K562 (cell line): ENCODE measurements around the gene VWDE. TPM values are rescaled to one million over a fixed set of nuclear protein-coding genes. Genes with fewer than 3 reads are reported as not detected.

Experiments used
- ATAC-seq: fragments of 200-7000 bp; cut with Tn5 transposase; 3 replicates; pipeline ENCODE4 v1.9.1; 2020; ENCODE audit warnings: moderate library complexity
- BruUV-seq: library from RNA; stranded (reverse); fragments of 400-500 nt; replicated peaks from 2 replicates; lab custom pipeline; 2021; lab: Mats Ljungman, UMichigan
- CTCF ChIA-PET: fragments of 300-600 bp; formaldehyde crosslinking; extraction: SDS; loops from one replicate; lab custom pipeline; 2021; ENCODE audit warnings: low intra/inter-chr PET ratio; lab: Yijun Ruan, JAX
- POLR2A ChIA-PET: fragments of 300-600, 350-650 bp; sonication (Branson Sonifier 250); formaldehyde crosslinking; extraction: SDS; loops from one replicate; lab custom pipeline; 2021; ENCODE audit warnings: antibody characterized with exemption, inconsistent platforms; lab: Yijun Ruan, JAX
- DNase-seq, 4 experiments: peaks; one replicate each; pipeline versions ENCODE4 v3.0.0 to v3.0.0-alpha.2; 2011 to 2018; ENCODE audit warnings: low spot score in 3 of 4, mixed read lengths in 3 of 4; ENCODE audit errors: extremely low read depth in 1 of 4
- FAIRE-seq: peaks from 2 replicates; lab custom pipeline; 2011; peaks lifted over from hg19 to GRCh38; lab: Jason Lieb, UNC
- H2AFZ ChIP-seq: 2 replicates; pipeline ENCODE4 v1.6.0; 2011; ENCODE audit warnings: low read depth, low read length, control low read depth, inconsistent platforms
- H3K27ac ChIP-seq: fragments of 200-600 bp; 3 replicates; pipeline ENCODE4 v1.8.0; 2011; ENCODE audit warnings: low read depth, mild to moderate bottlenecking, control low read depth, inconsistent platforms, low read length, moderate library complexity, mixed read lengths; ENCODE audit errors: extremely low read depth
- H3K27me3 ChIP-seq, 2 experiments: fragments of 300-600 bp in 1 of 2; 2 replicates in 1 of 2; 3 replicates in 1 of 2; pipeline versions ENCODE4 v1.6.0 to v1.8.0; 2011; ENCODE audit warnings: inconsistent platforms in 2 of 2, low read length in 2 of 2, mild to moderate bottlenecking in 1 of 2, mixed read lengths in 1 of 2, moderate library complexity in 1 of 2; ENCODE audit not compliant: control insufficient read depth in 2 of 2, insufficient read depth in 2 of 2
- H3K36me3 ChIP-seq: fragments of 300-600 bp; 3 replicates; pipeline ENCODE4 v1.8.0; 2011; ENCODE audit warnings: mild to moderate bottlenecking, low read length, inconsistent platforms; ENCODE audit not compliant: control insufficient read depth, insufficient read depth
- H3K4me1 ChIP-seq, 2 experiments: fragments of 200-600 bp in 1 of 2; replicated peaks in 1 of 2; 2 replicates in 1 of 2; 3 replicates in 1 of 2; pipeline versions ENCODE4 v1.5.1 to v1.8.0; 2011; ENCODE audit warnings: inconsistent platforms in 2 of 2, low read length in 2 of 2, mild to moderate bottlenecking in 1 of 2, mixed read lengths in 1 of 2, moderate library complexity in 1 of 2; ENCODE audit not compliant: control insufficient read depth in 2 of 2, insufficient read depth in 2 of 2
- H3K4me2 ChIP-seq: 2 replicates; pipeline ENCODE4 v1.6.1; 2011; ENCODE audit warnings: low read length, control low read depth, inconsistent platforms, mixed read lengths; ENCODE audit not compliant: insufficient read depth
- H3K4me3 ChIP-seq: fragments of 200-600 bp; sonication (generic), shearing (Covaris generic); 2 replicates; pipeline ENCODE4 v1.5.1; 2016; ENCODE audit warnings: control low read depth, inconsistent platforms
- H3K79me2 ChIP-seq: fragments of 200-600 bp; 3 replicates; pipeline ENCODE4 v1.8.0; 2011; ENCODE audit warnings: low read length, inconsistent platforms; ENCODE audit not compliant: control insufficient read depth, insufficient read depth
- H3K9ac ChIP-seq, 2 experiments: 2 replicates each; pipeline versions ENCODE4 v1.6.0 to v1.6.1; 2011; ENCODE audit warnings: low read depth in 2 of 2, low read length in 2 of 2, control low read depth in 1 of 2, inconsistent platforms in 1 of 2, mild to moderate bottlenecking in 1 of 2, mixed read lengths in 1 of 2; ENCODE audit not compliant: insufficient read depth in 1 of 2
- H3K9me1 ChIP-seq: one replicate; pipeline ENCODE4 v1.6.0; 2011; ENCODE audit warnings: inconsistent platforms, mild to moderate bottlenecking, low read length, moderate library complexity; ENCODE audit not compliant: control insufficient read depth, insufficient read depth
- H3K9me3 ChIP-seq: replicated peaks from 2 replicates; pipeline ENCODE4 v1.5.1; 2011; ENCODE audit warnings: low read depth, low read length, inconsistent platforms; ENCODE audit not compliant: control insufficient read depth, insufficient read depth
- H4K20me1 ChIP-seq: replicated peaks from 2 replicates; pipeline ENCODE4 v1.6.1; 2011; ENCODE audit warnings: low read length, inconsistent platforms, mixed read lengths; ENCODE audit not compliant: control insufficient read depth, insufficient read depth
- CAMTA2 ChIP-seq: fragments of 250-450 bp; sonication (Bioruptor Pico); conservative IDR thresholded peaks from 2 replicates; pipeline ENCODE4 v1.5.1; 2022
- CHCHD3 ChIP-seq: fragments of 250-450 bp; sonication (Bioruptor Pico); IDR thresholded peaks from 2 replicates; pipeline ENCODE4 v2.1.2; 2022; ENCODE audit warnings: mild to moderate bottlenecking
- DMBX1 ChIP-seq: fragments of 250-450 bp; sonication (Bioruptor Pico); IDR thresholded peaks from 2 replicates; pipeline ENCODE4 v1.8.0; 2022; ENCODE audit warnings: inconsistent platforms, mild to moderate bottlenecking, moderate library complexity, borderline replicate concordance
- E2F3 ChIP-seq: fragments of 250-450 bp; sonication (Bioruptor Pico); IDR thresholded peaks from 2 replicates; pipeline ENCODE4 v1.4.0; 2020; ENCODE audit warnings: mild to moderate bottlenecking
- ILK ChIP-seq: fragments of 450-650 bp; IDR thresholded peaks from 2 replicates; pipeline ENCODE4 v1.6.1; 2016; ENCODE audit warnings: missing genetic modification characterization, low read depth, mild to moderate bottlenecking, missing compliant biosample characterization, moderate library complexity, borderline replicate concordance
- NFIX ChIP-seq: fragments of 250-450 bp; sonication (Bioruptor Pico); IDR thresholded peaks from 2 replicates; pipeline ENCODE4 v1.4.0; 2020; ENCODE audit warnings: low read depth, mild to moderate bottlenecking, moderate library complexity
- NR2C2 ChIP-seq, 2 experiments: fragments of 200-800 bp in 1 of 2; sonication (Bioruptor generic) in 1 of 2; sonication (generic) in 1 of 2; formaldehyde crosslinking in 1 of 2; IDR thresholded peaks; 2 replicates each; pipeline versions ENCODE4 v1.6.1 to v1.8.0; 2016 to 2022; ENCODE audit warnings: mild to moderate bottlenecking in 1 of 2, missing compliant biosample characterization in 1 of 2, missing genetic modification characterization in 1 of 2, missing genetic modification reagents in 1 of 2
- RUNX1 ChIP-seq: sonication (generic); IDR thresholded peaks from 2 replicates; pipeline ENCODE4 v1.6.1; 2016; ENCODE audit warnings: antibody characterized with exemption, low read depth
- SRSF7 ChIP-seq: fragments of 200-400 bp; formaldehyde crosslinking; optimal IDR thresholded peaks from 2 replicates; pipeline ENCODE3; 2017; ENCODE audit warnings: mild to moderate bottlenecking, low read depth, low read length
- TEAD4 ChIP-seq, 2 experiments: sonication (generic) in 1 of 2; formaldehyde crosslinking in 1 of 2; IDR thresholded peaks; 2 replicates each; pipeline versions ENCODE4 v1.6.1 to v1.8.0; 2012 to 2022; ENCODE audit warnings: borderline replicate concordance in 1 of 2, inconsistent platforms in 1 of 2, low read length in 1 of 2, mild to moderate bottlenecking in 1 of 2, missing genetic modification reagents in 1 of 2
- ZBTB1 ChIP-seq: sonication (generic); formaldehyde crosslinking; IDR thresholded peaks from 2 replicates; pipeline ENCODE4 v1.8.1; 2023; ENCODE audit warnings: missing genetic modification reagents, low read depth, mild to moderate bottlenecking, borderline replicate concordance
- ZBTB8A ChIP-seq: fragments of 450-650 bp; IDR thresholded peaks from 2 replicates; pipeline ENCODE4 v1.6.1; 2018; ENCODE audit warnings: mild to moderate bottlenecking, moderate library complexity; ENCODE audit not compliant: partially characterized antibody
- ZNF431 ChIP-seq: sonication (generic); formaldehyde crosslinking; IDR thresholded peaks from 2 replicates; pipeline ENCODE4 v1.8.0; 2022; ENCODE audit warnings: mild to moderate bottlenecking, missing genetic modification reagents
- ZNF584 ChIP-seq: fragments of 200-800 bp; sonication (Bioruptor generic); IDR thresholded peaks from 2 replicates; pipeline ENCODE4 v1.6.1; 2016; ENCODE audit warnings: low read depth, mild to moderate bottlenecking, missing genetic modification characterization, missing compliant biosample characterization
- ZNF586 ChIP-seq: fragments of 450-650 bp; formaldehyde crosslinking; conservative IDR thresholded peaks from 2 replicates; pipeline ENCODE4 v1.4.0; 2020; ENCODE audit warnings: mild to moderate bottlenecking, moderate library complexity
- WGBS: fragments of 100-300 bp; shearing (Covaris generic); methylation state at CpG from one replicate; pipeline ENCODE4 v1.1.6; 2016; ENCODE audit warnings: low coverage, mixed read lengths; ENCODE audit not compliant: insufficient coverage; ENCODE audit errors: missing lambda C conversion rate; 5-methylcytosine and 5-hydroxymethylcytosine counted together
- in situ Hi-C: fragments of 300-500 bp; cut with MboI; formaldehyde crosslinking; loops from 4 replicates; pipeline ENCODE4 v1.15.0; 2018; ENCODE audit warnings: inconsistent platforms, mixed read lengths
- intact Hi-C: fragments of 100-400 bp; cut with micrococcal nuclease; formaldehyde crosslinking; loops from 2 replicates; pipeline ENCODE4 v1.14.2; 2022
- polyA plus RNA-seq, 8 experiments: library from polyadenylated mRNA; depleted of rRNA in 4 of 8; stranded (reverse) in 5 of 8; unstranded in 3 of 8; fragments of >200 nt; fragmentation: Nextera tagmentation in 2 of 8; fragmentation: Illumina TruSeq in 1 of 8; extraction: Ambion mirVana in 2 of 8; extraction: Trizol in 1 of 8; gene quantifications; 2 replicates each; pipeline versions ENCODE4 v1.2.1 to v1.2.3, GENCODE V29; 2011 to 2014; ENCODE audit warnings: inconsistent platforms in 1 of 8, missing spikeins in 1 of 8
- total RNA-seq, 7 experiments: library from RNA; depleted of rRNA in 6 of 7; stranded (reverse); fragments of >200 nt in 6 of 7; fragmentation: Illumina TruSeq in 2 of 7; extraction: Trizol in 2 of 7; gene quantifications; 2 replicates each; pipeline versions ENCODE4 v1.2.1 to v1.2.3, GENCODE V29; 2011 to 2021; ENCODE audit warnings: low replicate concordance in 1 of 7
- TF ChIP-seq, protein P1 (sequence below): fragments of 200-400 bp; formaldehyde crosslinking; IDR thresholded peaks from 2 replicates; pipeline ENCODE4 v1.6.1; 2017; ENCODE audit warnings: mild to moderate bottlenecking, low read depth, low read length, moderate library complexity
- TF ChIP-seq, protein P2 (sequence below): conservative IDR thresholded peaks from 2 replicates; pipeline ENCODE4 v1.6.1; 2011; ENCODE audit warnings: low read depth, mild to moderate bottlenecking, low read length; ENCODE audit not compliant: control insufficient read depth

The VWDE gene
- total and polyA plus RNA-seq, 9 of the 15 experiments (the other 6 are each of a cell fraction or from before 2014, with no cell fraction given): 40.6 to 162 (median 95.2) TPM

DNA sequence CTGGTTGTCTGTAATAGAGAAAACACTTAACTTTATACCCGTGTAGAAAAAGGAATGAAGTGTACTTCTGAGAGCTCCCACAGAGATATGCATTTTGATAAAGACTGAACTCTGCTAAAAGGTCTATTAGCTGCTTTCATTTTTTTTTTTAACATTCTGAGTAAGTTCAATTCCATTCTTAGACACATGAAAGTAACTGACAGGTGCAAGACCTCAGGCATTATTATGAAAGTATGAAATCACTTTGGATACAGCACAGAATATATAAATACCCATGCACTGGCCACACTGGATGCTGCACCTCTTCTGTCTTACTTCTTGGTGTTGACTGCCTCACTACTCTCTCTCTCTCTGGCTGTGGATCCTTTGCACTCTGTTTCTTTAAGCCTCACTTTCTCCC lies 46.2 kb downstream of the VWDE start:
- peaks cover 94% of the 10 kb centered on the region for H3K36me3 ChIP-seq
- no peaks in the 10 kb centered on the region for H3K9me3 ChIP-seq
- peaks cover 0 to 2% of the 10 kb centered on the region in 2 experiments; a peak in 1 of 5 replicates for H3K4me1 ChIP-seq
- no peak overlapping the region for H3K9ac ChIP-seq
- POLR2A ChIA-PET: interaction anchor here (0.6 to 1.4 kb wide), 2 partner anchors 20 to 255 kb away, joined by 3 read pairs; no protein-coding TSS in a partner anchor
- no TSS peak for BruUV-seq
- DNase-seq: no peak
- H3K27me3 ChIP-seq: no peaks in the 10 kb centered on the region
- no peaks in the 10 kb centered on the region for H3K9me1 ChIP-seq
- H3K79me2 ChIP-seq: peaks cover 16% of the 10 kb centered on the region; the same call in 2 of the 3 replicates
- no peak for FAIRE-seq
- intact Hi-C loops (no loop called here), in situ Hi-C loops (no loop called here)
- no peak overlapping the region for H3K27ac ChIP-seq
- no peak overlapping the region for H3K4me2 ChIP-seq
- 64% methylated on average over 1 of the region's 1 CpG for WGBS
- H4K20me1 ChIP-seq: no peaks in the 10 kb centered on the region
- H2AFZ ChIP-seq: no peak overlapping the region
- ATAC-seq: peak; percentile 14
- CTCF ChIA-PET: no interaction called here
- TF ChIP-seq, protein P1, sequence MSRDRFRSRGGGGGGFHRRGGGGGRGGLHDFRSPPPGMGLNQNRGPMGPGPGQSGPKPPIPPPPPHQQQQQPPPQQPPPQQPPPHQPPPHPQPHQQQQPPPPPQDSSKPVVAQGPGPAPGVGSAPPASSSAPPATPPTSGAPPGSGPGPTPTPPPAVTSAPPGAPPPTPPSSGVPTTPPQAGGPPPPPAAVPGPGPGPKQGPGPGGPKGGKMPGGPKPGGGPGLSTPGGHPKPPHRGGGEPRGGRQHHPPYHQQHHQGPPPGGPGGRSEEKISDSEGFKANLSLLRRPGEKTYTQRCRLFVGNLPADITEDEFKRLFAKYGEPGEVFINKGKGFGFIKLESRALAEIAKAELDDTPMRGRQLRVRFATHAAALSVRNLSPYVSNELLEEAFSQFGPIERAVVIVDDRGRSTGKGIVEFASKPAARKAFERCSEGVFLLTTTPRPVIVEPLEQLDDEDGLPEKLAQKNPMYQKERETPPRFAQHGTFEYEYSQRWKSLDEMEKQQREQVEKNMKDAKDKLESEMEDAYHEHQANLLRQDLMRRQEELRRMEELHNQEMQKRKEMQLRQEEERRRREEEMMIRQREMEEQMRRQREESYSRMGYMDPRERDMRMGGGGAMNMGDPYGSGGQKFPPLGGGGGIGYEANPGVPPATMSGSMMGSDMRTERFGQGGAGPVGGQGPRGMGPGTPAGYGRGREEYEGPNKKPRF: no peak
- TF ChIP-seq ZNF586 (CRISPR knock-in tag) (no peak), ZBTB8A (no peak), TEAD4 (IDR thresholded peaks at IDR 0.05; ENCODE audit: low read length) (no peak), TEAD4 (CRISPR knock-in tag; IDR thresholded peaks at IDR 0.05; ENCODE audit: borderline replicate concordance) (no peak), E2F3 (CRISPR knock-in tag) (no peak), SRSF7 (no peak), ILK (tag) (no peak), ZNF431 (CRISPR knock-in tag) (no peak), RUNX1 (no peak), ZBTB1 (no peak), NR2C2 (CRISPR knock-in tag; IDR thresholded peaks at IDR 0.05) (no peak), NR2C2 (tag; IDR thresholded peaks at IDR 0.05) (no peak), NFIX (CRISPR knock-in tag) (no peak), ZNF584 (no peak), DMBX1 (CRISPR knock-in tag) (no peak), CHCHD3 (CRISPR knock-in tag) (no peak), CAMTA2 (no peak)
- TF ChIP-seq, protein P2, sequence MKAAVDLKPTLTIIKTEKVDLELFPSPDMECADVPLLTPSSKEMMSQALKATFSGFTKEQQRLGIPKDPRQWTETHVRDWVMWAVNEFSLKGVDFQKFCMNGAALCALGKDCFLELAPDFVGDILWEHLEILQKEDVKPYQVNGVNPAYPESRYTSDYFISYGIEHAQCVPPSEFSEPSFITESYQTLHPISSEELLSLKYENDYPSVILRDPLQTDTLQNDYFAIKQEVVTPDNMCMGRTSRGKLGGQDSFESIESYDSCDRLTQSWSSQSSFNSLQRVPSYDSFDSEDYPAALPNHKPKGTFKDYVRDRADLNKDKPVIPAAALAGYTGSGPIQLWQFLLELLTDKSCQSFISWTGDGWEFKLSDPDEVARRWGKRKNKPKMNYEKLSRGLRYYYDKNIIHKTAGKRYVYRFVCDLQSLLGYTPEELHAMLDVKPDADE: no peak
- no peak overlapping the region for H3K4me3 ChIP-seq
